ENCODE measurements around the gene GAB1. TPM values are rescaled to one million over a fixed set of nuclear protein-coding genes. Genes with fewer than 3 reads are reported as not detected.

GAB1 gene
- total and polyA plus RNA-seq, 9 donors = 10.7 to 50.3 (median 32.4) TPM

DNA sequence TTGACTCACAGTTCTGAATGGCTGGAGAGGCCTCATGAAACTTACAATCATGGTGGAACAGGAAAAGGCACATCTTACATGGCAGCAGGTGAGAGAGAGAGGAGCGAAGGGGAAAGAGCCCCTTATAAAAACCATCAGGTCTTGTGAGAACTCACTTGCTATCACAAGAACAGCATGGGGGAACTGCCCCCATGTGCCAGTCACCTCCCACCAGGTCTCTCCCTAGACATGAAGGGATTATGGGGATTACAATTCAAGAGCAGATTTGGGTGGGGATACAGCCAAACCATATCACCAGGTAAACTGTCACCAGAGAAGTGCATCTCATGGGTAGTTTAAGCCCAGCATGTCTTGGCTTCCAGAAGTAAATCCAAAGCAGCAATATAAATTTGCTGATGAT lies 169.4 kb downstream of the GAB1 start:
- H3K27me3 ChIP-seq = no peaks in the 10 kb centered on the region
- WGBS, 3 donors = 91 to 94% (median 92%) methylated on average over 1 of the region's 1 CpG
- DNase-seq = no peak
- H3K9me3 ChIP-seq = no peaks in the 10 kb centered on the region
- H3K4me3 ChIP-seq = no peak overlapping the region
- H3K36me3 ChIP-seq = no peaks in the 10 kb centered on the region
- TF ChIP-seq EP300 (IDR thresholded peaks at IDR 0.05) = no peak
- no peak for TF ChIP-seq POLR2A (IDR thresholded peaks at IDR 0.05)
- TF ChIP-seq, protein P1, sequence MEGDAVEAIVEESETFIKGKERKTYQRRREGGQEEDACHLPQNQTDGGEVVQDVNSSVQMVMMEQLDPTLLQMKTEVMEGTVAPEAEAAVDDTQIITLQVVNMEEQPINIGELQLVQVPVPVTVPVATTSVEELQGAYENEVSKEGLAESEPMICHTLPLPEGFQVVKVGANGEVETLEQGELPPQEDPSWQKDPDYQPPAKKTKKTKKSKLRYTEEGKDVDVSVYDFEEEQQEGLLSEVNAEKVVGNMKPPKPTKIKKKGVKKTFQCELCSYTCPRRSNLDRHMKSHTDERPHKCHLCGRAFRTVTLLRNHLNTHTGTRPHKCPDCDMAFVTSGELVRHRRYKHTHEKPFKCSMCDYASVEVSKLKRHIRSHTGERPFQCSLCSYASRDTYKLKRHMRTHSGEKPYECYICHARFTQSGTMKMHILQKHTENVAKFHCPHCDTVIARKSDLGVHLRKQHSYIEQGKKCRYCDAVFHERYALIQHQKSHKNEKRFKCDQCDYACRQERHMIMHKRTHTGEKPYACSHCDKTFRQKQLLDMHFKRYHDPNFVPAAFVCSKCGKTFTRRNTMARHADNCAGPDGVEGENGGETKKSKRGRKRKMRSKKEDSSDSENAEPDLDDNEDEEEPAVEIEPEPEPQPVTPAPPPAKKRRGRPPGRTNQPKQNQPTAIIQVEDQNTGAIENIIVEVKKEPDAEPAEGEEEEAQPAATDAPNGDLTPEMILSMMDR (IDR thresholded peaks at IDR 0.05) = no peak
- intact Hi-C loops (cut with DNase I) = no loop called here
- no peaks in the 10 kb centered on the region for H3K4me1 ChIP-seq (ENCODE audit: insufficient read depth)
- no peak overlapping the region for H3K27ac ChIP-seq

DNA sequence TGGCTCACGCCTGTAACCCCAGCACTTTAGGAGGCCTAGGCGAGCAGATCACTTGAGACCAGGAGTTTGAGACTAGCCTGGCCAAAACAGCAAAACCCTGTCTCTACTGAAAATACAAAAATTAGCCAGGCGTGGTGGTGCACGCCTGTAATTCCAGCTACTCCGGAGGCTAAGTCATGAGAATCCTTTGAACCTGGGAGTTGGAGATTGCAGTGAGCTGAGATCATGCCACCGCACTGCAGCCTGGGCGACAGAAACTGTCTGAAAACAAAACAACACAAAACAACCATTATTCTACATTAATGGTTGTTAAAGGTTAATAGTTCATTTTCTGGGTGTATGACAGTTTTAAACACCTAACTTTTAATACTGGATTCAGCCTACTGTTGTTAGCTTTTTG lies 175.2 kb downstream of the GAB1 start:
- Histone ChIP-seq H3K27me3 (no peaks in the 10 kb centered on the region), H3K27ac (no peak overlapping the region), H3K4me3 (no peak overlapping the region), H3K36me3 (no peaks in the 10 kb centered on the region), H3K9me3 (no peaks in the 10 kb centered on the region), H3K4me1 (ENCODE audit: insufficient read depth) (peaks cover 3% of the 10 kb centered on the region)
- WGBS, 3 donors = 89 to 97% (median 93%) methylated on average over 7 of the region's 7 CpGs
- TF ChIP-seq, protein P1 (IDR thresholded peaks at IDR 0.05) = no peak
- no peak for TF ChIP-seq POLR2A (IDR thresholded peaks at IDR 0.05)
- no peak for TF ChIP-seq EP300 (IDR thresholded peaks at IDR 0.05)
- intact Hi-C loops (cut with DNase I) = no loop called here
- no peak for DNase-seq

DNA sequence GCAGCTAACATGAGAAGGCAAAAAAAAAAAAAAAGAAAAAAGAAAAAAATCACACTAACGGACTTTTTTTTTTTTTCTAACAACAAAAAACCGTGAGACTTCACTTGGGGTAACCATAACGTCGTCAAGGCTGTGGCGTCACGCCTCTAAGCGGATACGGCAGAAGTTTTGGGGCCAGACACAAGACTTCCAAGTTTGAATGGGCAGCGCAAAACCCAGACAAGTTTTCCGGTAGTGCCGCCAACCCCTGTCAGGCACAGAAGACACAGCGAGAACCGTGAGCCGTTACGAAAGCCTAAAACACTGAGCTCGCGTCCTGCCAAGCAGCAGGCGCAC lies 176.3 kb downstream of the GAB1 start:
- H3K27ac ChIP-seq = peak overlapping the region; percentile 98 to 99
- peak overlapping the region; percentile 96 for H3K4me3 ChIP-seq
- intact Hi-C loops (cut with DNase I) = no loop called here
- WGBS, 3 donors = 0 to 1% (median 0%) methylated on average over 18 of the region's 18 CpGs
- H3K9me3 ChIP-seq = no peaks in the 10 kb centered on the region
- TF ChIP-seq, protein P1 (IDR thresholded peaks at IDR 0.05) = no peak
- no peak for TF ChIP-seq POLR2A (IDR thresholded peaks at IDR 0.05)
- no peak for TF ChIP-seq EP300 (IDR thresholded peaks at IDR 0.05)
- no peaks in the 10 kb centered on the region for H3K36me3 ChIP-seq
- peaks cover 3% of the 10 kb centered on the region for H3K4me1 ChIP-seq (ENCODE audit: insufficient read depth)
- no peaks in the 10 kb centered on the region for H3K27me3 ChIP-seq
- DNase-seq = no peak

DNA sequence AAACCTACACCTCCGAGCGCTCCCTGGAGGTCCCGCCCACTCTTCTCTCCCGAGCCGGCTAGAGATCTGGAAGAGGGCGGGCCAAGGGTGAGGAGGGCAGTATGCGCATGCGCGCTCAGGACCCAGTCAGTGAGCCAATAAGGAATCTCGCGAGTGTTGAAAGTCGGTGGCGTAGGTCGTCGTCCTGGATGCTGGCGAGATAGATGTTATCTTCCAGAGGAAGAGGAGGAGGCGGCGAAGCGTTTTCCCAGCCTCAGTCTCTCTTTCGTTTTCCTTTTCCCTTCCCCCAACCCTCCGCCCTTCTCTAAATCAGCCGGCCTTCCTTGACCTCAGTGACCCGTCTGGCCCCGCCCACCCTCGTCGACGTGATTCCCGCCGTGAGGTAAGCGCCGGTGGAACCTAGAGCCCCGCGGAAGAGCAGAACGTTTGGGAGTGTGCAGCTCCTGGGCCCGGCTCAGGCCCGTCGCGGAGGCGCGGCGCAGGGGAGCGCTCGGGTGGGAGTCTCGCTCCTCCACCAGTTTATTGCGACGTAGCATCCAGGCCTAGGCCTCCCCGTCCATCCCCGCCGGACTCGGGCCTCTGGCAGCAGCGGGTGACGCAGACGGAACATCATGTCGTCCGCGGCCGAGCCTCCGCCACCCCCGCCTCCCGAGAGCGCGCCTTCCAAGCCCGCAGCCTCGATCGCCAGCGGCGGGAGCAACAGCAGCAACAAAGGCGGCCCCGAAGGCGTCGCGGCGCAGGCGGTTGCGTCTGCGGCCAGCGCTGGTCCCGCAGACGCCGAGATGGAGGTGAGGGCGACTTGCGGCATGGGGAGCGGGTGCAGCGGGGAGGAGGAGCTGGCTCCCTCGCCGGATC lies 176.9 kb downstream of the GAB1 start, which contains the start of gene SMARCA5:
Gene SMARCA5 (plus strand): TSS at position 389 of the 855 bp plus-strand sequence. CDS start 223 bp downstream, at position 612.
- Histone ChIP-seq H3K9me3 (no peaks in the 10 kb centered on the region), H3K27ac (peak within 1 kb of the TSS; percentile 98 to 99), H3K36me3 (no peaks in the 10 kb centered on the region), H3K27me3 (no peaks in the 10 kb centered on the region), H3K4me1 (ENCODE audit: insufficient read depth) (peaks cover 3% of the 10 kb centered on the region), H3K4me3 (peak within 1 kb of the TSS; percentile 96)
- 0% methylated on average over 77 to 86 of the region's 86 CpGs for WGBS, 3 donors
- intact Hi-C loops (cut with DNase I) = no loop called here
- TF ChIP-seq, protein P1 (IDR thresholded peaks at IDR 0.05) = no peak
- TF ChIP-seq EP300 (IDR thresholded peaks at IDR 0.05) (peak; percentile 58), POLR2A (IDR thresholded peaks at IDR 0.05) (peak; percentile 83)
- DNase-seq = peak; percentile 96 to 97 (median 96)

All from ovary (tissue), 9 donors.